Brain pericyte (primary cell): ENCODE measurements around the gene CDH4.
"Not testable (repeated sequence)": the region's sequence is repeated elsewhere in the genome, so short reads cannot be mapped to it uniquely, and the experiment has no call there.

ENCODE experiments used
- DNase-seq: peaks from one replicate; pipeline ENCODE4 v3.0.0-alpha.2; 2012; ENCODE audit warnings: low read depth, low spot score

The CDH4 gene

DNA sequence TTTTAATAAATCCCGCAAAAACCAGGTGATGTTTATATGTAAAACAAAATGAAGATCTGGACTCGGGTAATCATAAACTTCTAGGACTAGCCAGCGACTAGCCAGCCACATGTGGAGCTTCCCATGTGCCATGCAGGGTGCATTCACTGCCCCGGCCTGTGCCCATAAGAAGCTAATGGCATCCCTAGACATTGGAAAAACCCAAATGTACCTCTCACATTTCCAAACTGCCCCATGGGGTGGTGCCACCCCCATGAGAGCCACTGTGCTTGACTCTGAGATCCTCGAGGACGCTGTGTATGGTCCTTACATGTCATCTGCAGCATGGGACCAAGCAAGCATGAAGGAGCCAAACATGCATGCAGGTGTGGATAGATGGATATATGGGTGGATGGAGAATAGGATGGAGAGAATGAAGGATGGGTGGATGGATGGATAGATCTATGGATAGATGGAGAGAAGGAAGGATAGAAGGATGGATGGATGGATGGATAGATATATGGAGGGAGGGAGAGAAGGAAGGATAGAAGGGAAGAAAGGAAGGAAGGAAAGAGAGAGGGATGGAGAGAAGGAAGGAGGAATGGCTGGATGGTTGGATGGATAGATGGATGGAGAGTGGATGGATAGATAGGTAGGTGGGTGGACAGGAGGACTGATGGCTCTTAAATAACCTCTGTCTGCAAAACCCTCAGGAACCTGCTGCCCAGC, 203.6 kb downstream of the CDH4 start:
- DNase-seq: no peak

DNA sequence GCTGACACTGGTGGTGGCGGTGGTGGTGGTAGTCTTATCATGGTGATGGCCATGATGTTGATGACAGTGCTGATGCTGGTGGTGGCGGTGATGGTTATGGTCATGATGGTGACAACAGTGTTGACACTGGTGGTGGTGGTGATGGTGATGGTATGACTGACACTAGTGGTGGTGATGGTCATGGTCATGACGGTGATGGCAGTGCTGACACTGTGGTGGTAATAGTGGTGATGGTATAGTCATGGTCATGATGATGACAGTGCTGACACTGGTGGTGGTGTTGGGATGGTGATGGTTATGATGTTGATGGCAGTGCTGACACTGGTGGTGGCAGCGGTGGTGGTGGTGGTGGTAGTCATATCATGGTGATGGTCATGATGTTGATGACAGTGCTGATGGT, 205.7 kb downstream of the CDH4 start:
- no peak for DNase-seq

DNA sequence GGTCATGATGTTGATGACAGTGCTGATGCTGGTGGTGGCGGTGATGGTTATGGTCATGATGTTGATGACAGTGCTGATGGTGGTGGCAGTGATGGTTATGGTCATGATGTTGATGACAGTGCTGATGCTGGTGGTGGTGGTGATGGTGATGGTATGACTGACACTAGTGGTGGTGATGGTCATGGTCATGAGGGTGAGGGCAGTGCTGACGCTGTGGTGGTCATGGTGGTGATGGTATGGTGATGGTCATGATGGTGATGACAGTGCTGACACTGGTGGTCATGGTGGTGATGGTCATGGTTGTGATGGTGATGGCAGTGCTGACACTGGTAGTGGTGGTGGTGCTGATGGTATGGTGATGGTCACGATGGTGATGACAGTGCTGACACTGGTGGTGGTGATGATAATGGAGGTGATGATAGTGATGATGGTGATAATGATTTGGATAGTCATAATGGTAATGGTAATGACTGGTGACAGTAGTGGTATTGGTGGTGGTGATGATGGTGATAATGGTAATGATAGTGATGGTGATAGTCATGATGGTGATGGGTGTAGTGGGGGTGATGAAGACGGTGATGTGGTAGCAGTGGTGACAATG, 206.2 kb downstream of the CDH4 start:
- no peak for DNase-seq

DNA sequence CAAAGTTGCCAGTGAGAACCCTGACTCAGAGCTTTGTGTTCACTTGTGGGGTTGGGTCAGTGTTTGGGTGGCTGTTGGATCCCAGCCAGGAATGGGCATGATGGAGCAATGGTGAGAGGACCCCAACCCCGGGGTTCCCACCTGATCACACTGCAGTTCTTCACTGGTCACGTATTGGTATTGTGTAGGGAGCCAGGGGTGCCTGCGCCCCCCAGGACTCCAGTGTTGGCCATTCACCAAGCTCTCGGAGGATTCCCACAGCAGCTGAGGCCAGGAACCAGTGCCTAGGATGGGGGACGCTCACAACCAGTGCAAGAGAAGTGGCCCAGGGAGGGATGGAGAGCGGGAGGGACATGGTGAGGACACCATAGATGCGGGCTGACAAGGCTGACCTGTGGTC, 207.2 kb downstream of the CDH4 start:
- no peak for DNase-seq

DNA sequence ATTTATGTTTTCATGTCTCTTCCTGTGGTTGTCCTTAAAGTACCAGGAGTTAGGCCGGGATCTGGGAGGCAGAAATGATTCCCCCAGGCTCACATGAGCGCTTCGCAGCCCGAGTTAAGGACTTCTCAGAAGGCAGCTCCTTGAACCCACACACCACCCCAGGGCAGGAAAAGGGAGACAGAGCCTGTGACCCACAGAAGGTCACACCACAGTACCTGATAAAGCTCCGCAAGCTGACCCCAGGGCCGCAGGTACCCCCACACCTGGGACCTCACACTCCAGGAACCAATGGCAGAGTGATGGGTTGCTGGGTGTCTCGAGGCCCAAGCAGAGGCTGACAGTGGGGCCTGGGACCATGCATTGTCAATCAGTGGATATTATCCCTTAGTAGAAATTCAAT, 207.6 kb downstream of the CDH4 start:
- DNase-seq: no peak

DNA sequence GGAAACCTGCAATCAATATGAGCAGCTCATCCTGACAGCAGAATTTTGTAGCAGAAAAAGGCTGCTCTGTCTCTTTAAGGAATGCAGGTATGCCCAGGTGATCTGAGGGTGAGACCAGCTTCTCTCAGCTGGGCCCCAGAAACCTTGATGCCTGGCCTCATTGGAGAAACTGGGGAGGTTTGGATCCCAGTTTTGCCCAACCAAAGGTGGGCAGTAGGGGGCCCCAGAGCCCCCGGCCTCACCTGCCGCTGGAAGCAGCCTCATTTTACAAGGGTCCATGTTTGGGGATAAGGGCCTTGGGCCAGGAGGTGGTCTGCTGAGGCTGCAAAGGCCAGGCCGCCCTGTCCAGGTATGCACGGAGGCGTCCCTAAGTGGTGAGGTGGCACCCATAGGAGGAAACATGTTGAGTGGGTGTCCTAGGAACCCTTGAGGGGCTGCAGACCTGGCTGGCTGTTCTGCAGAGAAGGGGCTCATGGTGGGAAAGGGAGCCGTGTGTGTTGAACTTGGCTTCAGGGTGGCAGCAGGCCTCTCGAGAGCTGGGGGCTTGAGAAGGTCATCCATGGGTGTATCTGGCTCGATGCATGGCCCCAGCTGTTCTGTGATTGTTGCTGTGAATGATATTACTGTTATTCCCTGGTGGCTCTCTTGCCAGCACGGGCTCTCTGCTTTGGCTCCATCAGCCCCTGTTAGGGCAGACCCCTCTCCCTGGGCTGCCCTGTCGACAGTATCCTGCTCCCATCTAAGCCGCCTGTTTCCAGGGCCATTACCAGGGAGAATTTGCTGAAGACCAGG, 208.4 kb downstream of the CDH4 start:
- DNase-seq: no peak

DNA sequence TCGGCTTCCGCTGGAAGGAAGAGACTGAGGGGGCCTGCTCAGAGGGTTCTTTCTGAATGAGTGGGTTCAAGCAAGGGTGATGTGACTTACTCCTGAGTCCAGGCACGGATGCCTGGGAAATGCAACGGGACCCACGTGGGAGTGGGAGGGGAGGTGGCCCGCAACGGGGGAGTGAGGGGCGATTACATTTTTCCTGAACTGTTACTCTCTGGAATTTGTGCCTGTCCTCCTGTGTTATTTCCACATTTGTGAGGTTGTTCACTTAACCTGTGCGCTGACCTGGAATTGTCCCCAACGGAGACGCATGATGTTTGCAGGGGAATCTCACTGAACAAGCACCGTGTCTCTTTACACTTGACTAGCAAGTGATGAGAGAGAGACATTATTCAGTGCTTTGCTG, 209.4 kb downstream of the CDH4 start:
- DNase-seq: no peak

DNA sequence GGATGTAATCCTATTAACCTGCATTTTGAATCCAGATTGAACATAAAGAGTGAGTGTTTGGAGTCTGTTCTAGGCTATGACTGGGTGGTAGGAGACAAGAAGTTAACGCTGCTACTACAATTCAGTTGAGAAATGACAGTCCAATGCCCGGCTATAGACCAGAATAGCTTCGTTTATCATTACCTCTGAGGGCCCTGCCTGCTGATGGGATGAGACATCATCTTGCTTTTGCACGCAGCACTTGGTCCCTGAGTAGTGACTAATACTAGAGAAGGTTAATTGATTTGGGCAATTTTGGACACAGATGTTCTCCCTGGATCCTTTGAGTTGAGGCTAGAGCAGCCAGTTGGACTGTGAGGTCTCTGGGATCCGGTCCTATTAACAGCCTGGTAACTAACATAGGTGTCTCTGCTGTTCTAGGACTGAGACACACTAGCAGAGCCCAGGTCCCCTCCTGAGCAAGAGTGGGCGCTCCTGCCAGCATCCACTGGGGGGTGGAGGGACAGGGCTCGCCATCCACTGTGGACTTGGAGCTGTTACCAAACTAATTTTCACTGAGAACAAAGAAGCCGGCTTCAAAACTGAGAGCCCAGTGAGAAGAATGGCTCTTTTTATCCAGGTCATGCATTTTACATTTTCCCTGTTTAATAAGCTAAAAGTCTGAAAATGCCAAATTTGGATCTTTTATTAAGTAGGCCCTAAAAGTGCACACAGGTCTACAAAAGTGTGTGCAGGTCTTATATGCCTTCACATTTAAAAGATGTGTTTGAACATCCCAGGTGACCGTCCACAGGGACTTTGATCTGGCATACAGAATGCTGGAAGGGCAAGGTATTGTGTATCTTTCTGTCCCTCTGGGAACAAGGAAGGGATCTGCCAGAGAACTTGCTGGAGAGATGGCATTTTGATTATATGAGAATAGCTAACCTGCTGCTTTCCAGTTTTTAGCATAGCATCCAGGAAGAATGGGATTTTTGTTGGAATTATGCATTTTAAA, 212.5 kb downstream of the CDH4 start:
- no peak for DNase-seq

DNA sequence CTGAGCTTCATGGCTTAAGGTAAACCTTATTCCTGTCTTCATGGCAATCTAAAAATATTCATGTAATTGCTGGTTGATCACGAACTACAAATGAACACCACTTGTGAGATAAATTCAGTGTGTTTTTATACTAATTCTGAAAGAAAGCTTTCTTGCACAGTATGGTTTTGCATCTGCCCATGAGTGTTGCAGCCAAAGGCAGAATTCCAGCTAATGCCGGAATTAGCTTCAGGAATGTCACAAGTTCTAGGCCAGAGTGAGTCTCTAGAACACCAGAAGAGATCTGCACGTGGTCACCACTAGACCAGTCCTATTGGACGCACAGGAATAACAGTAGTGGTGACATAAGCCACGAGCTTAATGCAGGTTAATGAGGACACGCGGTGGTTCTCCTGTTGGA, 223.7 kb downstream of the CDH4 start:
- no peak for DNase-seq

DNA sequence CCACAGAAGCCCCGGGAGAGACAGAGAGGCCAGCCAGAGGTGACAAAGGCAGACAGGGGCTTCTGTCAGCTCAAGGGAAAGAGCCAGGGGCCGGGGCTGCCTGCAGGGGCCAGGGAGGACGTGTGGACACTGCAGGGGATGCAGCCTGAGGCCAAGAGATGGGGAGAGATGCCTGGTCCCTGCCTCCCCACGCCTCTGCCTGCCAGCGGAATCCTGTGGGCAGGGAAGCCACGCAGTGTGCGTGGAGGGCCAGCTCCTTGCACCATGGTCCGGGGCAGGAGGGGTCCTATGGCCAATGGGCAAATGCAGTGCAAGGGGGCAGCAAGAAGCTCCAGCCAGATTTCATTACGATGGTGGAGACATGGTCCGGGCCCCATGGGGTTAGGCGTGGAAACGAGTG, 224.9 kb downstream of the CDH4 start:
- DNase-seq: no peak

DNA sequence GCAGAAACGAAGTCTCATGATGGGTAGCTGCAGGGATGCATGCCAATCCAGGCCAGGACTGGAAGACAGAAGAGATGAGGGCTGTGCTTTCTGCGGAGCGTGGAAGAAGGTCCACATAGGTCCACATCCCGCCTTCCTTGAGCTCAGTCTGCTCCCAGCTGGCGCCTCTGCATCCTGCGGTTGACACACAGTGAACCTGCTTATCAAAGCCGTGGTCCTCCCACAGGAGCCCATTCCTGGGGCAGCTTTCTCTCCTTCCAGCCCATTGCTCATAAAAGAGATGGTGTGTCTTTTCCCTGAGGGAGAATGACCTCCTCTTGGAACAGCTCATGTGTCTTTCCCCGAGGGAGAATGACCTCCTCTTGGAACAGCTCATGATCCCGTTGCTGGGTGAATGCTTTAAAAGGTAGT, 225.4 kb downstream of the CDH4 start:
- no peak for DNase-seq

DNA sequence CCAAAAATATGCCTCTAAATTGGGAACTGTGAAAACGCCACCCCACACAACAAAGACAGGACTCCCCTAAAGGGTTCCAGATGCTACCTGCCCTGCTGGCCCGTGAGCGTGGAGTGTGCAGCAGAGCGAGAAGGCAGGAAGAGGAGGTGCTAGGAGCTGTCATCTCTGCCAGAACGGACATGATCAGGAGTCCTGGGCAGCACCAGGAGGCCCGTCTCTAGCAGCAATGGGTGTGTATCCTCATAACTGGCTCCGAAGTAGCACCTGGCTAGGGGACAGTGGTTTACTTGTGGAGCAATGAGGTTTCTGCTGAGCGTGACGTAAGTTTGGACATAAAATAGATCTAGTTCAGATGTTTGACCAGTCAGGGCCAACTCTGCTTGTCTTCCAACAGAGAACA, 226.0 kb downstream of the CDH4 start:
- DNase-seq: no peak

DNA sequence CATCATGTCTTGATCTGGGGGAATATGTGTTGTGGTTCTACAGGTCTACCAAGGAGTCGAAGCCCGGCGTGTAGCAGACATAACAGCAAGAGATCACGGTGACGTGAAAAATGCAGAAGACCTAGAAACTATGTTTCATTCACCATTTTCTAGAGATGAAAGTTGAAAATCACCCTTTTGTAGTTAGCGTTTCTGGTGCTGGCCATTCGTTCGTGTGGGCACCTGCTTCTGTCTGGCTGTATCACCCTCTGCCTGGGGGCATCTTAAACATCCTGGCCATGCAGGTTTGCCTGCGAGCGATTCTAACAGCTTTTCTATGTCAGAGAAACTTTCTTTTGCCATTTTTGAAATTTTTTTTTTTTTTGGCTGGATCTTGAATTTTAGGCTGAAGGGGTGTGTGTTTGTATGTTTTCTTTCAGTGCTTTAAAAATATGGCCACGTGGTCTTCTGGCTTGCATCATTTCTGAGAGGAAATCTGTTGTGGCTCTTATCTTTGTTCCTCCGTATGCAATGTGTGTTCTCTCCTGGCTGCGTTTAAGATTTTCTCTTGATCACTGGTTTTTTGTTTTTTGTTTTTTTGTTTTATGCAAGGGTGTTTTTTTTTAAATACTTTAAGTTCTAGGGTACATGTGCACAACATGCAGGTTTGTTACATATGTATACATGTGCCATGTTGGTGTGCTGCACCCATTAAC, 226.7 kb downstream of the CDH4 start:
- DNase-seq: no peak

DNA sequence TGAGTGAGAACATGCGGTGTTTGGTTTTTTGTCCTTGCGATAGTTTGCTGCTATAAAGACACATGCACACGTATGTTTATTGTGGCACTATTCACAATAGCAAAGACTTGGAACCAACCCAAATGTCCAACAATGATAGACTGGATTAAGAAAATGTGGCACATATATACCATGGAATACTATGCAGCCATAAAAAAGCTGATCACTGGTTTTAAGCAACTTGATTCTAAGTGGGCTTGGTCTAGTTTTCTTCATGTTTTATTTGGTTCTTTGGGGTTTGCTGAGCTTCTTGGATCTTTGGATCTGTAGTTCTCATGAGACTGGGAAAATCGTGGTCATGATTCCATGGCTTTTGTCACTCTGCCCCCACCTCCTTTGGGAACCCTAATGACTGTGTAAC, 227.4 kb downstream of the CDH4 start:
- not testable (repeated sequence) for DNase-seq

DNA sequence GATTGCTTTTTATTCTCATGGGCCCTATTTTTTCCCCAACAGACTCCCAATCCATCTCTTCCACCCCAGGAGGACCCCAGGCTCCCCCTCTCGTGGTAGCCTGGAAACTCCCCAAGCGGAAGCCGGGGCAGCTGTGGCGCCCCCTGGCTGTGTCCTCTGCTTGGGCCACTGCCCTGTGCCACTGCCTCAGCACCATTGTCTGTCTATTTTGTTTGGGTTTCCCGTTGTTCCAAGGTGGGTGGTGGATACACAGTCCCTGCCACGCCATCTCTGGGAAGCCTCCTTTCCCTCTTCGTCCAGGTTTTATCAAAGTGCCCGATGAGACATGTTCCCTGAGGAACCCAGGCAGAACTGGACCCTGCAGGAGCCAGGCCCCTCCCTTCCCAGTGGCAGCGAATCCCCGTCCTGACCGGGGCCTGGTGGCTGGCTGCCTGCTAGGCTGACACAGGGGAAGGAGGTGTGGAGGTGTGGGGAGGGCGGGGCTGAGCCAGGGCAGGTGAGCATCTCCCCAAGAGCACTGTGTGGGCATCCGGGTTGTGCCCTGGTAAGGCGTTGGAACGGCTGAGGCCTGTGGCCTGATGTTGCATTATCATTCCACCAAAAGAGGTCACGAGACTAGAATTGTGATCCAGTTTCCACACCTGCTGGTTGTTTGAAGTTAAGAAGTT, 228.2 kb downstream of the CDH4 start:
- DNase-seq: no peak

DNA sequence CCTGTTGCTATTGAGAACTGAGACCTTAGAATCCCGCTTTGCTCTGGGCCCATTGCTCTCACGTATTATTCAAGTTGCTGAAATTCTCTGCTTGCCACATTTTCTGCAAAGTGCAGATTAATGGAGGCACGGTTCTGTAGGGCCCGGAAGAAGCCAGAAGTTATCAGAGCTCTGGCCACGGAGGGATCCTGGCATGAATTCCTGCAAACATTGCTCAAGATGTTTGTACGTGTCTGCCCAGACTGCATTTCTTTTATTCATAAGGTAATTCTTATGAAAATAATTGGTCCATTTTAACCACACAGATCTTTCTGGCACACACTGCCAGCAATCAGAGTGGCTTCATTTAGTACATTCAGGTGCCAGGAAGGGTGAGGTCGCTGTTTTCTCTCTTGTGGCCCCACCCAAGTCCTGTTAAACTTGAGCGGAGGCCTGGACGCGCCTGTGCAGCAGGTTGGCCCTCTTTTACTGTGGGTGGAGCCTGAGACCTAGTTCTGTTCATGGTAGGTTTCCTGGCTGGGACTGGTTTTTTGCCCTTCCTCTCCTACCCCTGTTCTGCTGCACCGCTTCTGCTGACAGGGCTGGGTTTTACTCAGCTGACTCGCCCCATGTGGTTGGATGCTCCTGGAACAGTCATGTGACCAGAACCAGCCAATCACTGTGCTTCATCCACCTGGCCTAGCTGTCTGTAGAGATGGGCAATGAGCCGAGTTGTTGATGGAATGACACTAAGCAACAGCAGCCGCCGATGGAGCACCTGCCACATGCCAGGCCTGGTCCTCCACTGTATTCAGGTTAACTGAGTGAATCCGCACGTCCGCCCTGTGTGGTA, 230.2 kb downstream of the CDH4 start:
- no peak for DNase-seq

DNA sequence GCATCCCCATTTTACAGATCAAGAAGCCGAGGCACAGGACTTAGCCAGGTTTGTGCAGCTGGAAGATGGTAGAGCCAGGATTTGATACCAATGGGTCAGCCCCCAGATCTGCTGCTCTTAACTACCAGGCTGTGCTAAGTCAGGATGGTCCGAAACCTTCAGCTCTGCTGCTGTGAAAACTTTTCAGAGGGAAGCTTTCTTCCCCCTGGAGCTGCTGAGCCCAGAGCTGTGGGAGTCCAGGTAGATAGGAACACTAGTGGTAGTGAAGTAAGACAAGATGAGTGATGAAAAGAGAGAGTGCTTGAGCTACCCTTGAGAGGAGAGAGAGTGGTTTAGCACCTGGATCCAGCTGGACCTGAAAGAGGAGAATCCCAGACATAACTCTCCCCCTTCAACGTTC, 230.8 kb downstream of the CDH4 start:
- DNase-seq: no peak

DNA sequence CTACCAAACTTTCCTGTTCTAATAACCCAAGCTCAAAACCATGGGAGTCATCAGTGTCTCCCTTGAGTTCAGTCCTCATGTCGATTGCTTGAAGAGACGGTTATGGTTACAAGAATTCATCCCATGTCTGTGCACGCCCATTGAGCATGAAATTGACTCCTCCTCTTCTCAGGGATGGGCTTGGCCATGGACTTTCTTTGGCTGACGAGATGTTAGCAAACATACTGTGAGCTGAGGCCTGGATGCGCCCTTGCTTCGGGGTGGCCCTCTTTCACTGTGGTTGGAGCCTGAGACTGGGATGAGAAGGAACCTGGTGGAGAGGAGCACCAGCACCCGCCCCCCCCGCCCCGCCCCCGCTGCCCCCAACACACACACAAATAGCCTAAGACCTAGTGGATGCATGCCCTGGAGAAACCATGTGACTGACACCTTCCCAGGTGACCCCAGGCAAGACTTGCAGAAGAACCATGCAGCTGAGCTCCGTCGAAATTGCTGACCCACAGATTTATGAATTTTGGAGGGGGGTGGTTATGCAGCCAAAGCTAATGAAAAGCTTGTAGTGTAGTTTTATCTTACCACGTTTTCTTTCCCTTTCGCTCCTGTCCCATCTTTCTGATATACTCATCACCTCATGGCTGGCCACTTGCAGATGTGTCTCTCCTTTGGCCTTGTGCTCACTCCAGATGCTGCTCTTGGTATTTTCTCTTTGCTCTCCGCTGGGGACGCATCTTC, 231.4 kb downstream of the CDH4 start:
- DNase-seq: no peak

DNA sequence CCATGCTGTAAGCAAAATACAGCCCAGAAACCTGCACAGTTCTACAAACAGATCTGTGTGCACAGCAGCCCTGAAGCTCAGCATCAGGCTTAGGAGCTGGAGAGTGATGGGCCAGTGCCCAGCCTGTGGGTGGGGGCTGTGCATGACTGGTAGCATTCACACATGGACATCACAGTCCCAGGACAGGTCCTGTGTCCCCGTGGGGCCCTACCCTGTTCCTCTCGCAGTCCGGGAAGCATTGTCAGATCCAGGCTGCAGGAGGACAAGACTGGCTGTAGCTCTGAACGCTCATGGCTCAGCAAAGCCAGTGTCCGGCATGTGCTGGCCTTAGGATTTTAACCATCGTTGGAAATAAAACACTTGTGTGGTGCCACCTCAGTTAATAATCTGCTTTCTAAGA, 234.1 kb downstream of the CDH4 start:
- no peak for DNase-seq
